ENCODE results near the gene ABCF2. TPM values are rescaled to one million over a fixed set of nuclear protein-coding genes. Genes with fewer than 3 reads are reported as not detected.
A peak's percentile ranks its signal among the peaks of the same experiment; 100 is the strongest.

Gene ABCF2
- total RNA-seq: 10 to 100 TPM; 25.6 to 38.3 TPM

DNA sequence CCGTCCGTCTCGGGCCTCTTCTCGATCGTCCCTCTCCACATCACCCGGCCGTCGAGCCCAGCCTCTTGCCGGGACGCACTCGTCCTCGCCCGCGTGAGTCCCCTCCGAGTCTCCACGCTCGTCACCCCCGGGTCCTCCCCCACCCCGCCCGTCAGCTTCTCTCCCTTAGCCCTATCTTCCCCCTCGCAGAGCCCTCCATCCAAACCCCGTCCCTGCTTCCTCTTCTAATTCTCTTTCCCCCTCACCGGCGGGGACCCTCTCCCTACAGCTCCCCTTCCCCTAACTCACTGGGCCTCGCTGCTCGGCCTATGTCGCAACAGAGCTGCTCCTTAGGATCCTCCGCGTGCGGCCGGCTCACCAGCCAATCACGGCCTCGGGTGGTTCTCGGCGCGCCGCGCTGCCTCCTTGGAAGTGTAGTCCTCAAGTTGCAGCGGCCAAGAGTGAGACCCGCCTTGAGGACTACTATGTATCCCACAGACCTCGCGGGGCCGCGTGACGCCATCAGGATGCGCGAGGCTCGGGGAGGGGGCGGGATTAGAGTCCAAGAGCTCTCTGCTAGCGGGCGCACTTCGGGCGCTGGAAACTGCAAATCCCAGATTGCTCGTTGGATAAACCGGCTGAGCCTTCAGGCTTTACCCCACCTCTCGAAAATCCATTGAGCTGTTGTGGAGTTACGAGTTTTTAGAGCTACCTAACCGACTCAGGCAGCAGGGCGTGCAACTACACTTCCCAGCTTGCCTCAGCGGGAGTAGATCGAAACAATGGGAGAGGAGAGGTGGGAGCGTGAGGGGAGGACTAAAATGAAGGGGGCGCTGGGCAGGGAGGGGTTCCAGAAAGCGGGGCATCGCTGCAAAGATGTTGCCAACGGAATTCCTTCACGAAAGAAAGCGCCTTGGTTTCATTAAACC, at the start of gene ABCF2:
ABCF2 (minus strand) TSS at position 331 of the 908 bp plus-strand sequence. CDS start 747 bp downstream, outside the sequence.
- DNase-seq: peak; percentile 99
- Histone ChIP-seq H3K36me3 (peaks cover 8% of the 10 kb centered on the region), H3K27ac (peak within 1 kb of the TSS; percentile 86), H3K27me3 (no peaks in the 10 kb centered on the region), H3K9ac (ENCODE audit: low read depth in 2 of 2, low read length in 2 of 2) (peak within 1 kb of the TSS; percentile 66 to 82), H3K4me1 (peaks cover 3% of the 10 kb centered on the region), H3K9me3 (no peaks in the 10 kb centered on the region), H3K4me3 (peak within 1 kb of the TSS; percentile 83)
- TF ChIP-seq, protein P1, sequence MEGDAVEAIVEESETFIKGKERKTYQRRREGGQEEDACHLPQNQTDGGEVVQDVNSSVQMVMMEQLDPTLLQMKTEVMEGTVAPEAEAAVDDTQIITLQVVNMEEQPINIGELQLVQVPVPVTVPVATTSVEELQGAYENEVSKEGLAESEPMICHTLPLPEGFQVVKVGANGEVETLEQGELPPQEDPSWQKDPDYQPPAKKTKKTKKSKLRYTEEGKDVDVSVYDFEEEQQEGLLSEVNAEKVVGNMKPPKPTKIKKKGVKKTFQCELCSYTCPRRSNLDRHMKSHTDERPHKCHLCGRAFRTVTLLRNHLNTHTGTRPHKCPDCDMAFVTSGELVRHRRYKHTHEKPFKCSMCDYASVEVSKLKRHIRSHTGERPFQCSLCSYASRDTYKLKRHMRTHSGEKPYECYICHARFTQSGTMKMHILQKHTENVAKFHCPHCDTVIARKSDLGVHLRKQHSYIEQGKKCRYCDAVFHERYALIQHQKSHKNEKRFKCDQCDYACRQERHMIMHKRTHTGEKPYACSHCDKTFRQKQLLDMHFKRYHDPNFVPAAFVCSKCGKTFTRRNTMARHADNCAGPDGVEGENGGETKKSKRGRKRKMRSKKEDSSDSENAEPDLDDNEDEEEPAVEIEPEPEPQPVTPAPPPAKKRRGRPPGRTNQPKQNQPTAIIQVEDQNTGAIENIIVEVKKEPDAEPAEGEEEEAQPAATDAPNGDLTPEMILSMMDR (IDR thresholded peaks at IDR 0.05): no peak
- intact Hi-C loops (cut with DNase I): no loop called here

GRCh38 chr7:151275813-151276577, 49.0 kb upstream of the ABCF2 start:
- intact Hi-C loops (cut with DNase I): no loop called here
- Histone ChIP-seq H3K4me3 (no peak overlapping the region), H3K27me3 (peaks cover 6% of the 10 kb centered on the region), H3K9me3 (no peaks in the 10 kb centered on the region), H3K36me3 (no peaks in the 10 kb centered on the region), H3K9ac (ENCODE audit: low read depth in 2 of 2, low read length in 2 of 2) (peak overlapping the region in 1 of 2 donors; percentile 43), H3K4me1 (no peaks in the 10 kb centered on the region), H3K27ac (no peak overlapping the region)
- DNase-seq: no peak
- TF ChIP-seq, protein P1 (IDR thresholded peaks at IDR 0.05): no peak

DNA sequence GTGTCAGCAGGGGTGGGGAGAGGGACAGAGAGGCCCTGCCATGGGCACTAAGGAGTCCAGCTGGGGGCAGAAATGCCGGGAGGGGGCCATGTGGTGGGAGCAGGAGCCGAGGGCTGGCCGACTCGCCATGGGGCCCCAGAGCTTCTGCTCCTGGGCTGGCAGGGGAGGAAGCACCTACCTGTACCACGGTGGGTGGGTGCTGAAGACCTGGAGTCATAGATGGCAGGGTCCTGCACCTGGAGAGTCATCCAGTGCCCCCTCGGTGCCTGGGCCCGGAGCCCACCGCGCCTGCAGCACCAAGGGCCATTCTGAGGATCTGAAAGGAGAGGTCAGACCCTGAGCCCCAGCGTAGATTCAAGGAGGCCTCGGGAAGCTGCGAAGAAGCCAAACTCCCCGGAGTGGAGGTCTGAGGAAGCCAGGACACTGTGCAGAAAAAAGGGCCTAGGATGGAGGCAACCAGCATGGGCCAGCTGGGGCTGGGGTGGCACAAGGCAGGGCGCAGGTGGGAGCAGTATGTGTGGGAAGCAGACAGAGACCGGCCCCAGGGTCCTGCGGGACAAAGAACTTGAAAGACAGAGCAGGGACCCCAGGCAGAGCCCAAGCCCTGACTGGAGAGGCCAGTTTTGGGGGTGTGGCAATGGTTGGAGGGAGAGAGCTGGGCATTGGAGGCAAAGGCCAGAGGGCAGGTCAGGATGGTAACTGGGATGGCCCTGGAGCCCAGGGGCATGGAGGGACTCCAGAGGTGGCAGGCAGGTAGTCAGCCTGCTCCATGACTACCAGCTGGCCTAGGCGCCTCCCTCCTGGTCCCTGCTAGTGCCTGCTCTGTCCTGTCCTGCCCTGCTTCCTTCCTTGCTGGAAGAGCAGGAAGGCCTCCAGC, 48.2 kb upstream of the ABCF2 start:
- TF ChIP-seq, protein P1 (IDR thresholded peaks at IDR 0.05): no peak
- Histone ChIP-seq H3K4me3 (no peak overlapping the region), H3K36me3 (no peaks in the 10 kb centered on the region), H3K27ac (no peak overlapping the region), H3K9ac (ENCODE audit: low read depth in 2 of 2, low read length in 2 of 2) (no peak overlapping the region), H3K9me3 (no peaks in the 10 kb centered on the region), H3K4me1 (no peaks in the 10 kb centered on the region), H3K27me3 (peaks cover 6% of the 10 kb centered on the region)
- no peak for DNase-seq
- intact Hi-C loops (cut with DNase I): no loop called here

DNA sequence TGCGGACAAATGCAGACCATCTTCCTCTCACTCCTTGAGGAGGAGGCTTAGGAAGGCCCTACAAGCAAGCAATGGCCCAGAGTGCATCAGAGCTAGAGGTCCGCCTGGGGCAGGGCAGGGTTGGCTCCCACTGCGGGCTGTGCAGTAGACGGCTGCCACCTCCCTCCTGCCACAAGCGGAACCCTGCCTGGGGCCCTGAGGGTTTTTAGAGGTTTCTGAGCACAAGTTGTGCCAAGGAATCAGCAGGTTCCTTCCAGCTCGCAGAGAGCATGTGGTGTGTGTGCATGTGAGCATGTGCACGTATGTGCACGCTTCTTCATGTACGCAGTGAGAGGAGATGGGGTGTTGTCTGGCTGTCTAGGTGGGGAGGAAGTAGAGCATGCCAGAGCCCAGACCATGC, 47.4 kb upstream of the ABCF2 start:
- DNase-seq: no peak
- Histone ChIP-seq H3K27me3 (peaks cover 6% of the 10 kb centered on the region), H3K9me3 (no peaks in the 10 kb centered on the region), H3K4me1 (no peaks in the 10 kb centered on the region), H3K9ac (ENCODE audit: low read depth in 2 of 2, low read length in 2 of 2) (no peak overlapping the region), H3K27ac (no peak overlapping the region), H3K36me3 (no peaks in the 10 kb centered on the region), H3K4me3 (no peak overlapping the region)
- TF ChIP-seq, protein P1 (IDR thresholded peaks at IDR 0.05): no peak
- intact Hi-C loops (cut with DNase I): no loop called here
